WTC11 (cell line): ENCODE data around the gene MPP2.

Experiments
- ATF3 ChIP-seq: sonication (generic); formaldehyde crosslinking; conservative IDR thresholded peaks from 2 replicates; pipeline ENCODE4 v1.8.1; 2022; ENCODE audit warnings: mild to moderate bottlenecking, missing genetic modification reagents
- CREB1 ChIP-seq: sonication (generic); formaldehyde crosslinking; IDR thresholded peaks from 2 replicates; pipeline ENCODE4 v1.8.0; 2023; ENCODE audit warnings: mild to moderate bottlenecking, missing genetic modification reagents
- CREM ChIP-seq: sonication (generic); formaldehyde crosslinking; IDR thresholded peaks from 2 replicates; pipeline ENCODE4 v1.8.1; 2022; ENCODE audit warnings: mild to moderate bottlenecking, missing genetic modification reagents, moderate library complexity
- E2F1 ChIP-seq: sonication (generic); formaldehyde crosslinking; IDR thresholded peaks from 2 replicates; pipeline ENCODE4 v1.8.0; 2022; ENCODE audit warnings: mild to moderate bottlenecking, missing genetic modification reagents

- TF ChIP-seq CREB1 (CRISPR knock-in tag) (no peak), ATF3 (CRISPR knock-in tag) (no peak), E2F1 (CRISPR knock-in tag) (no peak), CREM (no peak)
Observed at GRCh38 chr17:43952351-43952723, 45.0 kb upstream of the MPP2 start.
